Measurements from ENCODE around the gene TSPAN14.
"Not testable (repeated sequence)": the region's sequence is repeated elsewhere in the genome, so short reads cannot be mapped to it uniquely, and the experiment has no call there.

Gene TSPAN14

DNA sequence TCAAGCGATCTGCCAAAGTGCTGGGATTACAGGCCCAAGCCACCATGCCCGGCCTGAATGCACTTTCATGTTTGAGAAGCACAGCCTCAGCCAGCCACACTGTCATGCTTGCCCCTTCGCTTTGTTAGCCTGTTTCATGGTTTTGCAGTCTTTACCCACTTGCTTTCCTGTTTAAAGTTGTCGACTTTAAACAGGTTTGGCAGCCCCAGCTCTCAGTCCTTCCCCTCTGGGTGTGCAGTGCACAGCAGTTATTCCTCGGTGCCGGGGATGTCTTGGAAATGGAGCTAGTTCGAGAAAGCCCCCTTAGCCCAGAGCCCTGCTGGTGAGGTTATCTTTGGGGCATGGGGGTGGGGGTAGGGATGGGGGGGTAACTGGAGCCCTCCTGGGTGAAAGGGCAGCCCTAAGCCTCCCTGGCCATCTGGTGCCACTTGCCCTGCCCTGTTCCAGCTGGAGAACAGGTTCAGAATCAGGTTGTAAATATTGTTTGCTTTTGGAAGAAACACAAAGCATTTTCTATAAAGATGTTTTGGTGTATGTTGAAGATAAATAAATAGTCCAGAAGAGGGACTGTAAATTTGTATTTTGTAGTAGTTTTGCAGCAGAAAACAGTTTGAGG is 14.8 kb downstream of the TSPAN14 start:
- no peak for DNase-seq (ENCODE audit: low read depth)

DNA sequence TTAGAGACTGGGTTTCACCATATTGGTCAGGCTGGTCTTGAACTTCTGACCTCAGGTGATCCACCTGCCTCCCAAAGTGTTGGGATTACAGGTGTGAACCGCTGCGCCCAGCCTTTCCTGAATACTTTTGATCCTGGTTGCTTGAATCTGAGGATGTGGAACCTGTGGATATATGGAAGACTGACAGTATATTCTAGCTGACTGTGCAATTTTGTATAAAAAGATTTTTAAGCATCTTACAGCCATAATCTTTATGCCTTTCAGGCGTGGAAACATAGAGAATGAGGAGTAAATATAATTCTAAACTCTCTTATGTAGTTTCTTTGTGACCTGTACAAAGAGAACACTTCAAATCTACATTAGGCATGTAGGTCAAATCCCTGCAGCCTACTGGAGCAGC is 16.2 kb downstream of the TSPAN14 start:
- DNase-seq (ENCODE audit: low read depth), result no peak

DNA sequence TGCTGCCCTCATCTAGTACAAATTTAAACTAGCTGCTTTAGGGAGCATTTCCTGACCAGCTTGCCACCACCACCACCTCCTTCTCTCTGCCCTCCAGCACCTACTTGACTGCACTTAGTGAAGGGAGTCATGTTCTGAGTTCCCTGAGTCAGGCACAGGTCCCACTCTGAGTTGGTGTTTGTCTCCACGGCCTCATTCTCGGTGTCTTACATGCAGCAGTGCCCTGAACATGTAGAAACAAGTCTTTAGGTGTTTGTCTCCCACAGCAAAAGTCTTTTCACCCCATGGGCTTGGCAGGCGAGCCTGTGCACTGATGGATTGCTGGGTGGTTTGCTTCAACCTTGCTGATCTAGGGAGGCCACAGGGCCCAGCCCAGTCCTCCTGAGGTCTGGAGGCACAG is 16.9 kb downstream of the TSPAN14 start:
- DNase-seq (ENCODE audit: low read depth), result no peak

DNA sequence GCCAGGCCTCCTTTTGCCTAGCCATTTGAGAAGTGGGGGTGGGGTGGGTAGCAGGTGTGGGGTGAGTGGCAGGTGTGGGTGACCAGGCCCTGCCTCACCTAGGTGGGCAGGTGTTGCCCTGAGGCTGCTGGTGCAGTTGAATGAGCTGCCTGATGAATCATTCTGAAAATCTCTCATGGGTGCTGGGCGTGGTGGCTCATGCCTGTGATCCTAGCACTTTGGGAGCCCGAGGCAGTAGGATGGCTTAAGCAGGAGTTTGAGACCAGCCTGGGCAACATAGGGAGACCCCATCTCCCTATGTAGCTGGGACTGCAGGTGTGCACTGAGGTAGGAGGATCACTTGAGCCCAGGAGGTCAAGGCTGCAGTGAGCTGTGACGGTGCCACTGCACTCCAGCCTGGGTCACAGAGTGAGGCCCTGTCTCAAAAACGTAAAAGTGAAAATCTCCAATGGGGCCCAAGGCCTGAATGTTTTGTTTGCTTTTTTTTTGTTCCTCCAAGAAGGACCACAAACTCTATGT is 17.7 kb downstream of the TSPAN14 start:
- DNase-seq (ENCODE audit: low read depth), result no peak

DNA sequence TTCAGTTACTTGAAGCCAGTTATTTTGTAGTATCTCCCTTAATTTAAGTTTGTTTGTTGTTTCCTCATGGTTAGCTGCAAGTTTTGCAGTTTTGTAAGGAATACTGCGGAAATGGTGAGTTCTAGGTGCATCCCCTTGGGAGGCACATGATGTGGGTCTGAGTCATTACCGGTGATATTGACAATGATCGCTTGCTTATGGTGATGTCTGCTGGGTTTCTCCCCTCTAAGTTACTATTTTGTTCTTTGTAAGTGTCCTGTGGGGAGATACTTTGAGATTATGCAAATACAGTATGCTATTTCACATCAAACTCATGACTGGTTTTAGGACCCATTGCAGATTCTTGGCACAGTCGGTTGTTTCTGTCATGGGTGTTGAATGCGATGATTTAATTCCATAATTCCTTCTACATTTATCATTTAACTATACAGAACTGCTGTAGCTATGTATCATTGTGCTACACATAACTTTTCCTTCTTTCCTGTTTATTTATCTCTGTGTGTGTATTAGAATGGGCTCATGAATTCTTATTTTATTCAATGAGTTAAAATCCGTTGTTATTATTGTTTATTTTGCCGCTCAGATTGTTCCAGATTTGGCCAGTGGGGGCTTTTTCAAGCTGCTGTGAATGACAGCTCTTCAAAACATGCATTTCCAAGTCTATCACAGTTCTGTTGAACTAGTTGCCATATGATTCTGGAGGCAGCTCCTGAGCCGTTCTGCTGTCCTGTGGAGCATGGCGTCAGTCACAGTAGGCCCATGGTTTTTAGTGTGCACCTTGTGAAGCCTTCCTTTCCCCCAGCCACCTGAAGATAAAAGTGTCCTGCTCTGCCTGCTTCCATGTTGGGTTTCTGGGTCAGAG is 18.4 kb downstream of the TSPAN14 start:
- DNase-seq (ENCODE audit: low read depth), result no peak

DNA sequence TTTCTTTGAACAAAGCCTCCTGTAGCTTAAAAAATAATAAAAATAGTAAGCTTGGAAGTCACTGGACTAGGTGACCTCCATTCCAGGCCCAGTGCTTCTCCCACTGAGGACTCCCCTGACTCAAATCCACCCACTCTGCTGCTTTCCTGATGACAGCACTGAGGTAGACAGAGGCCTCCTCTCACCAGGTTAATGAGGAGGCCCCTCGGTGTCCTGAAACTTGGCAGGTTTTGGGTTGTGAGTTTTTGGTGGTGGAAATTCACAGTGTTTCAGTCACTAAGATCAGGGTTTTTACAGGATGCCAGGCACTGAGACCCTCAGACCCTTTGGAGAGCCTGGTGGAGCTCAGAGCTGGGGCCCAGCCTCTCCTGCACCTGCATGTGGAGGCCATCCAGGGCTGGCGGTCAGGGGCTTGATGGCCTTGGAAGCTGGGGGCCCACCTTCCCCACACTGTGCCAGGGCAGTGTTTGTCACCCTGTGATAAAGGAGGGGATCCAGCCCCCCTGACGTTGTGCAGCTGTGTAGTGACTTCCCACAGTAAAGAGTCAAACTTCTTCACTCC is 19.1 kb downstream of the TSPAN14 start:
- DNase-seq (ENCODE audit: low read depth), result no peak

DNA sequence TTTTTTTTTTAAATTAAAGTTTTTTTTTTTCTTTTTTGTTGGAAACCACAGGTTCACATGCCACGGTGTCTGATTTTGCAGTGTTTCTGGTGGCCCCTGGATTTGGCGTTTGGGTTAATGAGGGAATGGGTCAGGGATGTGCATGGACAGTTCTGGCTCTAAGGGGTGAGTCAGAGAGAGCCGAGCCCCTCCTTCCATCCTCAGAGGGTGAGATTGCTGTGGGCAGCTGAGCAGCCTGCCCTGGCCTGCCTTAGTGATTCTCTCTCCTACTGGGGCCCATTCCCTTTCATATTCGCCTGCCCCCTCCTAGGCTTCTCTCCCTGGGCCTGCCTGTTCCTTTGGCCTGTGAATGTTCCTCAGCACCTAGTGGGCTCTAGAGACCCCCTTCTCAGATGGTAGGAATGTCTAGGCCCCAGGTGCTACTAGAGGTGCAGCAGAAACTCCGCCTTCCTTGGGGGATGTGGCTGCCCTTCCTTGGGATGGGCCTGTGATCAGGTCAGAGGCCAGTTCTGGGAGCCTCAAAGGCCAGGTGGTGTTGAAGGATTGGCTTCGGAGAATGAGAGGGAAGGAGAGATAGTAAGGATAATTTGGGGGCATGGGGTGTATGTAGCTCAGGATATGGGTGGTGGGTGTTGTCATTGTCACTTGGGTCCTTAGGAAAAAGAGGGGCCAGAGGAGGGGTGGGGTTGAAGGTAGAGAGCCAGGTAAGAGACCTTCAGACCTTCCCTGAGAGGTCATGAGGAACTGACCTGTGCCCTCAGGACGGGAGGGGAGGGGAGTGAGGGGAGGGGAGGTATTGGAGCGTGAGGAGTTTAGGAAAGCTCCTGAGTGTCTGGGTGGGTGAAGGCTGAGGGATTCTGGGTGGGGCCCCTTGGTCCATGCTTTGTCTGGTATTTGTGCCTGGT is 19.8 kb downstream of the TSPAN14 start:
- no peak for DNase-seq (ENCODE audit: low read depth)

DNA sequence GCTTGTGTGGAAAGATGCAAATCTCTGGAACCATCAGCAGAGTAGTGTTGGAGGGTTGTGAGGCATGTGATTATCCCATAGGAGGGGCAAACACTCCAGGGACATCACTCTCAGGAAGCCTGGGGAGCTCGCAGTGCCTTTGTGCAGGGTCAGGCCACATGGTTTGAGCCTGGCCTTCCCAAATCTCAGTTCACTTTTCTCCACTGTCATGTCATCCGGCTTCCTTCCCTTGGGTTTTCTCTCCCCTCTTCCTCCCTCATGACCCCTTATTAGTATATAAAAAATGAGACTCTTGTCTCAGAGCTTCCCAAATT is 20.4 kb downstream of the TSPAN14 start:
- DNase-seq (ENCODE audit: low read depth), result no peak

DNA sequence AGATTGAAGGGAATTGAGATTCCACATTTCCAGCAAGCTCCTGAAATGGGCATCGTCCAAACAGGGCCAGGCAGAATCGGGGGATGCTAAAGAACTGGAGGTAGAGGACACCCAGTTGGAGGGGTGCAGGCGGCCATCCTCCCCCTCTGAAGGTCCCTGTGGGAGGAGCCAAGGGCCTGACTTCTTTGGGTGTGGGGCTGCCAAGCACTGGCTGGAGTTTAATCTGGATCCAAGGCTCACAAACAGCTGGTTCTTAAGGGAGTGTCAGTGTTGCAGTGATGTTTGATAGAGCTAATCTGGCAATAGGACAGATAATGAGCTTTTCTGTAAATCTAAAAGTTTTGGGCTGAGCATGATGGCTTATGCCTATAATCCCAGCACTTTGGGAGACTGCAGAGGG is 20.8 kb downstream of the TSPAN14 start:
- no peak for DNase-seq (ENCODE audit: low read depth)

DNA sequence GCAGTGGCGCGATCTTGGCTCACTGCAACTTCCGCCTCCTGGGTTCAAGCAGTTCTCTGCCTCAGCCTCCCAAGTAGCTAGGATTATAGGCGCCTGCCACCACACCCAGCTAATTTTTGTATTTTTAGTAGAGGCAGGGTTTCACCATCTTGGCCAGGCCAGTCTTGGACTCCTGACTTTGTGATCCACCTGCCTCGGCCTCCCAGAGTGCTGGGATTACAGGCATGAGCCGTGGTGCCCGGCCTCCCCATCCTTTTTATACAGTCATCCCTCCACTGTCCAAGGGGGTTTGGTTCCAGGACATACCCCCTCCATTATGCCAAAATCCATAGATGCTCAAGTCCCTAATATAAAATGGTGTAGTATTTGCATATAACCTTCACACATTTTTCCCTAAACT is 21.5 kb downstream of the TSPAN14 start:
- DNase-seq (ENCODE audit: low read depth), result not testable (repeated sequence)

DNA sequence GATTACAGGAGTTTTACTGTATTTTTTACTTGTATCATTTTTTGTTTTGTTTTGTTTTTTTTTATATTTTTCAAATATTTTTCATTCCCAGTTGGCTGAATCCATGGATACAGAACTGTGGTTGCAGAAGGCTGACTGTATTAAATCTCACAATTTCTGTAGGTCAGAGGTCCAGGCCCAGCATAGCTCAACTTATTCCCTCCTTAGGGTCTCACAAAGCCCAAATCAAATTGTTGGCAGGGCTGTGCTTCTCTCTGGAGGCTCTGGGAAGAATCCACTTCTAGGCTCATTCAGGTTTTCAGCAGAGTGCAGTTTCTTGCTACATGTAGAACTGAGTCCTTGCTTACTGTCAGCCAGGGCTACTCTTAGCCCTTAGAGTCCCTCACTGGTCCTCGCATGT is 22.6 kb downstream of the TSPAN14 start:
- no peak for DNase-seq (ENCODE audit: low read depth)

DNA sequence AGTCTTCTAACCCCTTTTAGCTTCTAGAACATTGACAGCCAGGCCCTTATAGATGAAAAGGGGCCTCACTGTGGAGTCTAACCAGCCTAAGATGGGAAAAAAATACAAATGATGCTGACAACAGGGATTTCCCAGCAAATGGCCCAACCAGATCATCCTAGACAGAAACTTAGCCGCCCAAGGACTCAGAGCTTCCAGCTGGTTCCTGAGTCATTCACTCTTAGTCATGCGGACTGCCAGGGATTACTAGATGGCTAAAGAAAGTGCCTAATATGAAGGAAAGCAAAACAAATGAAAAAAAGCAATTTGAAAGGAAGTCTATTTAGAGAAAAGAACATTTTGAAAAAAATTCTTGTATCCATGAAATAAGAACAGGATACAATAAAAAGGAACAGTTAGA is 23.7 kb downstream of the TSPAN14 start:
- no peak for DNase-seq (ENCODE audit: low read depth)

DNA sequence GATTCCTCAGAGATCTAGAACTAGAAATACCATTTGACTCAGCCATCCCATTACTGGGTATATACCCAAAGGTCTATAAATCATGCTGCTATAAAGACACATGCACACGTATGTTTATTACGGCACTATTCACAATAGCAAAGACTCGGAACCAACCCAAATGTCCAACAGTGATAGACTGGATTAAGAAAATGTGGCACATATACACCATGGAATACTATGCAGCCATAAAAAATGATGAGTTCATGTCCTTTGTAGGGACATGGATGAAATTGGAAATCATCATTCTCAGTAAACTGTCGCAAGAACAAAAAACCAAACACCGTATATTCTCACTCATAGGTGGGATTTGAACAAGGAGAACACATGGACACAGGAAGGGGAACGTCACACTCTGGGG is 26.3 kb downstream of the TSPAN14 start:
- not testable (repeated sequence) for DNase-seq (ENCODE audit: low read depth)

DNA sequence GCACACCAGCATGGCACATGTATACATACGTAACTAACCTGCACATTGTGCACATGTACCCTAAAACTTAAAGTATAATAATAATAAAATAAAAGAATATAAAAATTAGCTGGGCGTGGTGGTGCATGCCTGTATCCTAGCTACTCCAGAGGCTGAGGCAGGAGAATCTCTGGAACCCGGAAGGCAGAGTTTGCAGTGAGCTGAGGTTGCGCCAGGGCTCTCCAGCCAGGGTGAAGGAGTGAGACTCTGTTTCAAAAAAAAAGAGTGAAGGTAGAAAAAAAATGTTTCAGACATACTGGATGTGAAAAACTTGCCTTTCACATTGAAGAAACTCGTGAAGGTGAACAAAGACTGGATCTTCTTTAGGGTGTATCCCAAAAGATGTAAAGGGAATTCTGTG is 26.7 kb downstream of the TSPAN14 start:
- no peak for DNase-seq (ENCODE audit: low read depth)

DNA sequence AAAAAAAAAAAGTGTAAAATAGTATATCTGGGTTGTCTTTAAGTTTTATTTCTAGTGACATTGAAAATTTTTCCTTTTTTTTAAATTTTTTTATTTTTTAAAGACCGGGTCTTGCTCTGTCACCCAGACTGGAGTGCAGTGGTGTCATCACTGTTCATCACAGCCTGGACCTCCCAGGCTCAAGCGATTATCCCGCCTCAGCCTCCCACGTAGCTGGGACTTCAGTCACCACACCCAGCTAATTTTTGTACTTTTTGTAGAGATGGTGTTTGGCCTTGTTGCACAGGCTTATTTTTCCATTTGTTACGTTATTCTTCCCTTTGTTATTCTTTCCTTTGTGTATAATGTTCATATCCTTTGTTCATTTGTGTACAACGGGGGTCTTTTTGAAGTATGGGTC is 30.1 kb downstream of the TSPAN14 start:
- DNase-seq (ENCODE audit: low read depth), result no peak

DNA sequence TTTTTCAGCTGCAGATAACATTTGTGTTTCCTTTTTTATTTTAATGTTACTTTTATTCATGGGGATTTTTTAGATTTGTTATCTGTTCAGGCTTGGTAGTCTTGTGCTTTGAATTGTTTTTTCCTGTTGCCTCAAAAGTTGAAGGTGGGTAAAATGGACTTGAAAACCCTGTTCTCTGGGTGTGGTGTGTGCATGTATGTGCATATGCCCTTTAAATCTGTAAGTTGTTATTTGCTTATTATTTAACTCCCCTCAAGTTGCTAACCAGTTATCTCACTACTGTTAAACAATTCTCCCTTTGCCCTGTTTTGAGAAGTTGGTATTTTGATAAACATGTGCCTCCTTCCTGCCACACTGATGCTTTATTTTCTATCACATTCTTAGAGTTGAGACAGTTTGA is 30.6 kb downstream of the TSPAN14 start:
- DNase-seq (ENCODE audit: low read depth), result no peak

DNA sequence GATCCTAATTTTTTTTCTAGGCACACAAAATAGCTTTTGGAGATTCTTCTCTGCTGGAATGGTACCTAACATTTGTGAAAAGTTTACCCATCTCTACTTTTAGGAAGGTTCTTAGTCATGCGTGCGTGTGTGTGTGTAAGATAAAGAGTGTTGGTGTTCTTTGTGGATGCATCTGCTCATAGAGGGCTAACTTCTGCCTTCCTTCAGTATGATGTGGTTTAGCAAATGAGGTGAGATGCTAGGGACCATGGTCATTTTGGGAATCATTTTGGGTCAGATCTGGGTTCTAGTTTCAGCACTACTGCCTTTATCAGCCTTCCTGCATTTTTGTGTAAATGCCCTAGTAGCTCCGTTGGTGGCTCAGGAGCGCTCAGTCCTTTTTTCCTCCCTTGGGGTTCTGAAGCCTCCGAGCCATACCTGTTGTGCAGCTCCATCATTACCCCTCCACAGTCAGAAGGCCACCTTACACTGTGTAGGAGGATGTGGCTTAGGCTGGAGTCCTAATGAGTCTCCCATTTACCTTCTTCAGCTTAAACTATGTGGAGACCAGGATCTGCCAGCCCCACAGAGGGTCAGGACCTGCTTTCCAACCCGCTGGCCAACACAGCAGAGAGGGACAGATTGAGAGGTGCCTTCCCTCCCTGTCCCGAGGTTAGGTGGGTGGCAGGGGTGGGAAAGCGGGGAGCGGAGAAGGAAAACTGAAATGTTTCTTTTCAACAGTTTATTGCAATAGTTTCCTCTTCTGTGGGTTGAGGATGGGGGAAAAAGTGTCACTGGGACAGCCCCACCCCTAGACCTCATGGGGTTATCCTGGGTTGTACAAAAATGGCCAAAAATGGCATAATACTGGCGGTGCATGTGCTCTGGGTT is 31.2 kb downstream of the TSPAN14 start:
- DNase-seq (ENCODE audit: low read depth), result no peak

DNA sequence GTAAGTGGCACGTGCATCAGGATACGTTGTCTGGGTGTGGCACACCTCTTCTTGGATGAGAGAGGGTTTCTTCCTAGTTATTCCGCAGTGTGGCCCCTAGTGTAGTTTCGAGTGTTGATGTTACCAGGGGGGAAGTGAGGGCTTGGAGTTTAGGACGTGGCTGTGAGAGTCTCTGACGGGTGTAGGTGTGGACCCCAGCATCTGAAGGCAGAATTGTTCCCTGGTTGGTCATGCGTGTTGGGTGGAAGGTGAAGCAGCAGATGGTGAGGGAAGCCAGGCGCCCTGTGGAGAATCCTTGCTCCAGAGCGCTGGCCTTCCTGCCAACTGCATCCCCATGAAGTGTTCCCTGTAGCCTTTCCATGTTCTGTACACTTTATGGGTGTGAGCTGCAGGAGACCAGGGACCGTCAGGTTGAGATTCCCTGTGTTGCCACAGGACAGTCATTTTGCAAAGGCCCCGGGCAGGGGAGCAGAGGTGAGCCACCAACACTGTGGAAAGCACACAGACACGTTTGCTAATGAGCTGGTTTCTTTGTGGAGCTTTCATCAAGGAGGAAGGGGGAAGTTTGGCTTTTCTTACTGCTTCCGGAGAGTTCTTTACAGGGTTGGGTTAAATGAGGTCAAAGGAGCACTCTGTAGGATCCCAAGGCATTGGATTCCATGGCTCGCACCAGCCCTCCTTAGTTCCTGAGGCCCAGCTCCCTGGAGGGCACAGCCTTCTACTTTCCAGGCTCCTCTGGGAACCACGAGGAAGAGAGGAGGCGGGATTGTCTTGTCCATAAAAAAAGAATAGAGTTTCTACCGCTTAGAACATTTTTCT is 32.0 kb downstream of the TSPAN14 start:
- DNase-seq (ENCODE audit: low read depth), result no peak

DNA sequence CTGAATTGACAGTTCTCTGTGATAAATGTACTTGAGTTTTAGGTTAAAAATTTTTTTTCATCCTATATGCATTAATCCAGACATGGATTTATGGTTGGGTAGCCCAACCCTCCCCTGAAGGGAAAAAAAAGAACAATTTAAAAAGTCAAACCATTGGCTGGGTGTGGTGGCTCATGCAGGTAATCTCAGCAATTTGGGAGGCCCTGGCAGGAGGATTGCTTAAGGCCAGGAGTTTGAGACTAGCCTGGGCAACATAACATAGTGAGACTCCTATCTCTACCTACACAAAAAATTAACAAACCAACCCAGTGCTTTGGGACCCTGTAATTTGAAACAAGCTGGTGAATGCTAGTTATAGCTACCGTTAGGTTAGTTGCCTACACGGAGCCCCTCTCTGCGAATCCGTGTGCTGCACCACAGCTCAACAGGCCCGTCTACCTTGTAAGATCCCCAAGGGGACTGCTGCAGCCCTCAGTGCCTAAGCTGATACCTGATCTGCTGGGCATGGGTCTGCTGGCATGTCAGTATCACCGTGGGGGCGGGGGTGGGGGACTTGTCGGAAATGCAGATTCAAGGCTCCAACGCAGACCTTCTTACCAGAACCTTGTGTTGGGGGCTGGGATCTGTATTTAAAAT is 32.8 kb downstream of the TSPAN14 start:
- DNase-seq (ENCODE audit: low read depth), result no peak

DNA sequence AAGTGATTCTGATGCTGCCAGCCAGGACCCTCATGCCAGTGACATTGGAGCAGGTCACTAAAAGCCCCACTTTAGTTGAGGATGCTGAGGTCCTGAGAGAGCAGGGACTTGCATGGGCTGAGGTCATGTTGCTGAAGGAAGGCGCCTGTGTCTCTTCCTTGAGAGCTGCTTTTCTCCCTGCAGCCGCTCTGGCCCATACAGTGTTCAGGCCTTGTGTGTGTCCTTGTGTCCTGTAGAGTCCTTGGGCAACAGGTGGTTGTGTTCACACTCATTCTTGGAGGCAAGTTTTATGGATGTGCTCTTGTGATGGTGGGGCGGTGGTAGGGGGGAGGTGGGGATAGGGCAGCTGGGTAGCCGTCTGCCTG is 33.3 kb downstream of the TSPAN14 start:
- DNase-seq (ENCODE audit: low read depth), result no peak
